Measurements from ENCODE around the gene KCNF1. TPM values are rescaled to one million over a fixed set of nuclear protein-coding genes. Genes with fewer than 3 reads are reported as not detected.
"Not testable (repeated sequence)": the region's sequence is repeated elsewhere in the genome, so short reads cannot be mapped to it uniquely, and the experiment has no call there.

KCNF1 gene
- total and polyA plus RNA-seq, 5 donors = 0.45 to 0.76 (median 0.52) TPM

GRCh38 chr2:10947446-10948187 is 35.9 kb downstream of the KCNF1 start:
- H3K9me3 ChIP-seq (ENCODE audit: control insufficient read depth, low read length) = no peaks in the 10 kb centered on the region
- WGBS = 67% methylated on average over 11 of the region's 11 CpGs
- H3K27ac ChIP-seq (ENCODE audit: low read length) = no peak overlapping the region
- no peak for ATAC-seq
- intact Hi-C loops (cut with DNase I) = no loop called here
- DNase-seq = no peak
- no peak overlapping the region for H3K4me3 ChIP-seq (ENCODE audit: low read length)
- H3K4me1 ChIP-seq (ENCODE audit: control insufficient read depth, insufficient read depth, low read length) = no peaks in the 10 kb centered on the region
- no peaks in the 10 kb centered on the region for H3K27me3 ChIP-seq (ENCODE audit: control insufficient read depth, insufficient read depth)

- ATAC-seq (no peak), DNase-seq (no peak)
- H3K4me3 ChIP-seq (ENCODE audit: low read length) = no peak overlapping the region
- WGBS = 84% methylated on average over 7 of the region's 7 CpGs
- H3K27ac ChIP-seq (ENCODE audit: low read length) = no peak overlapping the region
- no peaks in the 10 kb centered on the region for H3K27me3 ChIP-seq (ENCODE audit: control insufficient read depth, insufficient read depth)
- no peaks in the 10 kb centered on the region for H3K4me1 ChIP-seq (ENCODE audit: control insufficient read depth, insufficient read depth, low read length)
- intact Hi-C loops (cut with DNase I) = no loop called here
- no peaks in the 10 kb centered on the region for H3K9me3 ChIP-seq (ENCODE audit: control insufficient read depth, low read length)
These were observed 36.4 kb downstream of the KCNF1 start for GRCh38 chr2:10948188-10948564.

- 90% methylated on average over 15 of the region's 15 CpGs for WGBS
- DNase-seq (no peak), ATAC-seq (no peak)
- H3K27ac ChIP-seq (ENCODE audit: low read length) = no peak overlapping the region
- no peaks in the 10 kb centered on the region for H3K9me3 ChIP-seq (ENCODE audit: control insufficient read depth, low read length)
- intact Hi-C loops (cut with DNase I) = no loop called here
- H3K27me3 ChIP-seq (ENCODE audit: control insufficient read depth, insufficient read depth) = no peaks in the 10 kb centered on the region
- no peaks in the 10 kb centered on the region for H3K4me1 ChIP-seq (ENCODE audit: control insufficient read depth, insufficient read depth, low read length)
- H3K4me3 ChIP-seq (ENCODE audit: low read length) = no peak overlapping the region
These were observed 37.0 kb downstream of the KCNF1 start for GRCh38 chr2:10948606-10949230.

- Histone ChIP-seq H3K27ac (ENCODE audit: low read length) (no peak overlapping the region), H3K27me3 (ENCODE audit: control insufficient read depth, insufficient read depth) (no peaks in the 10 kb centered on the region), H3K4me1 (ENCODE audit: control insufficient read depth, insufficient read depth, low read length) (no peaks in the 10 kb centered on the region), H3K4me3 (ENCODE audit: low read length) (no peak overlapping the region), H3K9me3 (ENCODE audit: control insufficient read depth, low read length) (no peaks in the 10 kb centered on the region)
- intact Hi-C loops (cut with DNase I) = no loop called here
- no peak for DNase-seq
- no peak for ATAC-seq
- WGBS = 77% methylated on average over 1 of the region's 1 CpG
These were observed 38.1 kb downstream of the KCNF1 start for GRCh38 chr2:10949835-10950234.

- Histone ChIP-seq H3K4me3 (ENCODE audit: low read length) (no peak overlapping the region), H3K27me3 (ENCODE audit: control insufficient read depth, insufficient read depth) (no peaks in the 10 kb centered on the region), H3K4me1 (ENCODE audit: control insufficient read depth, insufficient read depth, low read length) (no peaks in the 10 kb centered on the region), H3K9me3 (ENCODE audit: control insufficient read depth, low read length) (no peaks in the 10 kb centered on the region), H3K27ac (ENCODE audit: low read length) (no peak overlapping the region)
- DNase-seq (no peak), ATAC-seq (no peak)
- WGBS = 58% methylated on average over 9 of the region's 9 CpGs
- intact Hi-C loops (cut with DNase I) = no loop called here
These were observed 40.1 kb downstream of the KCNF1 start for GRCh38 chr2:10951558-10952414.

GRCh38 chr2:10954416-10954815 is 42.7 kb downstream of the KCNF1 start:
- WGBS = 93% methylated on average over 2 of the region's 2 CpGs
- Histone ChIP-seq H3K4me1 (ENCODE audit: control insufficient read depth, insufficient read depth, low read length) (no peaks in the 10 kb centered on the region), H3K27me3 (ENCODE audit: control insufficient read depth, insufficient read depth) (no peaks in the 10 kb centered on the region), H3K9me3 (ENCODE audit: control insufficient read depth, low read length) (no peaks in the 10 kb centered on the region), H3K27ac (ENCODE audit: low read length) (no peak overlapping the region), H3K4me3 (ENCODE audit: low read length) (no peak overlapping the region)
- DNase-seq (no peak), ATAC-seq (no peak)
- intact Hi-C loops (cut with DNase I) = no loop called here

GRCh38 chr2:10954856-10955818 is 43.4 kb downstream of the KCNF1 start:
- DNase-seq (no peak), ATAC-seq (no peak)
- no peak overlapping the region for H3K27ac ChIP-seq (ENCODE audit: low read length)
- H3K4me3 ChIP-seq (ENCODE audit: low read length) = no peak overlapping the region
- intact Hi-C loops (cut with DNase I) = no loop called here
- 87% methylated on average over 12 of the region's 12 CpGs for WGBS
- H3K4me1 ChIP-seq (ENCODE audit: control insufficient read depth, insufficient read depth, low read length) = no peaks in the 10 kb centered on the region
- no peaks in the 10 kb centered on the region for H3K9me3 ChIP-seq (ENCODE audit: control insufficient read depth, low read length)
- H3K27me3 ChIP-seq (ENCODE audit: control insufficient read depth, insufficient read depth) = no peaks in the 10 kb centered on the region

- Histone ChIP-seq H3K27me3 (ENCODE audit: control insufficient read depth, insufficient read depth) (no peaks in the 10 kb centered on the region), H3K4me1 (ENCODE audit: control insufficient read depth, insufficient read depth, low read length) (no peaks in the 10 kb centered on the region), H3K9me3 (ENCODE audit: control insufficient read depth, low read length) (no peaks in the 10 kb centered on the region), H3K27ac (ENCODE audit: low read length) (no peak overlapping the region), H3K4me3 (ENCODE audit: low read length) (no peak overlapping the region)
- intact Hi-C loops (cut with DNase I) = no loop called here
- DNase-seq = no peak
- WGBS = 94% methylated on average over 16 of the region's 16 CpGs
- no peak for ATAC-seq
These were observed 44.5 kb downstream of the KCNF1 start for GRCh38 chr2:10956006-10956790.

- H3K4me1 ChIP-seq (ENCODE audit: control insufficient read depth, insufficient read depth, low read length) = no peaks in the 10 kb centered on the region
- no peaks in the 10 kb centered on the region for H3K27me3 ChIP-seq (ENCODE audit: control insufficient read depth, insufficient read depth)
- H3K27ac ChIP-seq (ENCODE audit: low read length) = no peak overlapping the region
- no peaks in the 10 kb centered on the region for H3K9me3 ChIP-seq (ENCODE audit: control insufficient read depth, low read length)
- 57% methylated on average over 3 of the region's 3 CpGs for WGBS
- intact Hi-C loops (cut with DNase I) = no loop called here
- ATAC-seq = no peak
- H3K4me3 ChIP-seq (ENCODE audit: low read length) = no peak overlapping the region
- no peak for DNase-seq
These were observed 45.7 kb downstream of the KCNF1 start for GRCh38 chr2:10957391-10957790.

- H3K9me3 ChIP-seq (ENCODE audit: control insufficient read depth, low read length); H3K27me3 ChIP-seq (ENCODE audit: control insufficient read depth, insufficient read depth); DNase-seq; ATAC-seq; intact Hi-C loops (cut with DNase I); H3K27ac ChIP-seq (ENCODE audit: low read length); H3K4me3 ChIP-seq (ENCODE audit: low read length); H3K4me1 ChIP-seq (ENCODE audit: control insufficient read depth, insufficient read depth, low read length): not testable (repeated sequence)
- 39% methylated on average over 3 of the region's 3 CpGs for WGBS
These were observed 46.7 kb downstream of the KCNF1 start for GRCh38 chr2:10958452-10958851.

All from right cardiac atrium (tissue), 5 donors.